ENCODE results near the gene GRIA3. TPM values are rescaled to one million over a fixed set of nuclear protein-coding genes. Genes with fewer than 3 reads are reported as not detected.

The GRIA3 gene
- total RNA-seq, 4 donors from 2014 or later, result 0.19 to 1.1 (median 0.55) TPM

- TF ChIP-seq CTCF (IDR thresholded peaks at IDR 0.05), result no peak
These were observed 225.0 kb downstream of the GRIA3 start for GRCh38 chrX:123408821-123409737.

GRCh38 chrX:123422875-123423274 is 238.8 kb downstream of the GRIA3 start:
- ATAC-seq (ENCODE audit: low FRiP score) (no peak), DNase-seq (ENCODE audit: low spot score) (no peak)
- TF ChIP-seq CTCF (IDR thresholded peaks at IDR 0.05), result no peak

More at GRCh38 chrX:123408821-123409737, 225.0 kb downstream of the GRIA3 start:
- ATAC-seq (ENCODE audit: low FRiP score), result no peak
- no peak for DNase-seq (ENCODE audit: low spot score)

- no peak for DNase-seq (ENCODE audit: low spot score)
- no peak for ATAC-seq (ENCODE audit: low FRiP score)
- TF ChIP-seq CTCF (IDR thresholded peaks at IDR 0.05), result no peak
These were observed 240.5 kb downstream of the GRIA3 start for GRCh38 chrX:123424546-123424945.

GRCh38 chrX:123425471-123425870 is 241.4 kb downstream of the GRIA3 start:
- no peak for TF ChIP-seq CTCF (IDR thresholded peaks at IDR 0.05)
- DNase-seq (ENCODE audit: low spot score), result no peak
- ATAC-seq (ENCODE audit: low FRiP score), result no peak

- DNase-seq (ENCODE audit: low spot score), result no peak
These were observed 241.8 kb downstream of the GRIA3 start for GRCh38 chrX:123425904-123426303.

GRCh38 chrX:123432361-123433150 is 248.5 kb downstream of the GRIA3 start:
- DNase-seq (ENCODE audit: low spot score) (no peak), ATAC-seq (ENCODE audit: low FRiP score) (no peak)
- no peak for TF ChIP-seq CTCF (IDR thresholded peaks at IDR 0.05)

More at GRCh38 chrX:123425904-123426303, 241.8 kb downstream of the GRIA3 start:
- ATAC-seq (ENCODE audit: low FRiP score), result peak; percentile 86
- TF ChIP-seq CTCF (IDR thresholded peaks at IDR 0.05), result no peak
